GM23338 (cell line): ENCODE data around the gene TSPAN5. TPM values are rescaled to one million over a fixed set of nuclear protein-coding genes. Genes with fewer than 3 reads are reported as not detected.

Experiments
- ATAC-seq: fragments of 200-7000 bp; cut with Tn5 transposase; 3 replicates; pipeline ENCODE4 v1.9.1; 2020
- DNase-seq: peaks from one replicate; pipeline ENCODE4 v3.0.0-alpha.2; 2015; ENCODE audit warnings: low spot score
- H2AFZ ChIP-seq: fragments of 200-600 bp; sonication (generic); 2 replicates; pipeline ENCODE4 v1.8.0; 2016; ENCODE audit warnings: antibody characterized with exemption, mild to moderate bottlenecking, moderate library complexity
- H3F3A ChIP-seq: fragments of 200-600 bp; sonication (generic); replicated peaks from 2 replicates; pipeline ENCODE4 v1.8.0; 2017; ENCODE audit warnings: antibody characterized with exemption, mixed run types, low read depth
- H3K27ac ChIP-seq: fragments of 200-600 bp; sonication (generic); 2 replicates; pipeline ENCODE4 v1.6.1; 2016; ENCODE audit warnings: low read depth
- H3K27me3 ChIP-seq: fragments of 200-600 bp; sonication (generic); 2 replicates; pipeline ENCODE4 v1.8.0; 2016; ENCODE audit warnings: mild to moderate bottlenecking, mixed run types, moderate library complexity; ENCODE audit not compliant: insufficient read depth
- H3K36me3 ChIP-seq: fragments of 200-600 bp; sonication (generic); 2 replicates; pipeline ENCODE4 v1.8.0; 2016; ENCODE audit warnings: mild to moderate bottlenecking; ENCODE audit not compliant: insufficient read depth
- H3K4me1 ChIP-seq: fragments of 200-600 bp; sonication (generic); 2 replicates; pipeline ENCODE4 v1.8.0; 2016; ENCODE audit warnings: mild to moderate bottlenecking, moderate library complexity; ENCODE audit not compliant: insufficient read depth
- H3K4me2 ChIP-seq: fragments of 200-600 bp; sonication (generic); 2 replicates; pipeline ENCODE4 v1.7.1; 2017; ENCODE audit warnings: mixed run types
- H3K4me3 ChIP-seq: fragments of 200-600 bp; sonication (generic); 2 replicates; pipeline ENCODE4 v1.6.1; 2016; ENCODE audit warnings: mixed run types
- H3K79me2 ChIP-seq: fragments of 200-600 bp; sonication (generic); replicated peaks from 2 replicates; pipeline ENCODE4 v1.8.0; 2017; ENCODE audit warnings: mild to moderate bottlenecking; ENCODE audit not compliant: insufficient read depth
- H3K9me2 ChIP-seq: fragments of 200-600 bp; sonication (generic); 2 replicates; pipeline ENCODE4 v1.8.0; 2017; ENCODE audit not compliant: insufficient read depth
- H4K20me1 ChIP-seq: fragments of 200-600 bp; sonication (generic); replicated peaks from 2 replicates; pipeline ENCODE4 v1.8.0; 2017; ENCODE audit warnings: mild to moderate bottlenecking; ENCODE audit not compliant: insufficient read depth
- H3K27ac Mint-ChIP-seq: 2 replicates; pipeline ENCODE4 v1.8.0; 2020; ENCODE audit warnings: inconsistent platforms, mild to moderate bottlenecking, moderate library complexity, mixed read lengths
- H3K27me3 Mint-ChIP-seq: 3 replicates; pipeline ENCODE4 v1.8.0; 2022; ENCODE audit warnings: low read depth, mild to moderate bottlenecking, moderate library complexity, mixed read lengths, inconsistent platforms; ENCODE audit not compliant: insufficient read depth, poor library complexity
- H3K36me3 Mint-ChIP-seq: 3 replicates; pipeline ENCODE4 v1.8.0; 2021; ENCODE audit warnings: low read depth, mild to moderate bottlenecking, inconsistent platforms, moderate library complexity, mixed read lengths
- H3K4me1 Mint-ChIP-seq: 3 replicates; pipeline ENCODE4 v1.8.0; 2020; ENCODE audit warnings: mild to moderate bottlenecking, inconsistent platforms, mixed read lengths
- H3K4me3 Mint-ChIP-seq: 3 replicates; pipeline ENCODE4 v1.8.0; 2021; ENCODE audit warnings: moderate library complexity, mild to moderate bottlenecking, inconsistent platforms, mixed read lengths
- H3K9me3 Mint-ChIP-seq: 3 replicates; pipeline ENCODE4 v1.8.0; 2020; ENCODE audit warnings: moderate library complexity, mild to moderate bottlenecking, inconsistent platforms, mixed read lengths
- CREB1 ChIP-seq: fragments of 250-450 bp; sonication (Bioruptor Pico); IDR thresholded peaks from 2 replicates; pipeline ENCODE4 v1.5.0; 2020; ENCODE audit warnings: low read depth, mild to moderate bottlenecking, moderate library complexity
- EZH2 ChIP-seq: fragments of 200-600 bp; sonication (generic); IDR thresholded peaks from one replicate; pipeline ENCODE4 v1.8.0; 2017; ENCODE audit warnings: antibody characterized with exemption, mild to moderate bottlenecking, low read depth; ENCODE audit not compliant: unreplicated experiment
- EZH2phosphoT487 ChIP-seq: fragments of 200-600 bp; sonication (generic); IDR thresholded peaks from one replicate; pipeline ENCODE4 v1.8.1; 2018; ENCODE audit warnings: antibody characterized with exemption; ENCODE audit not compliant: unreplicated experiment
- JUNB ChIP-seq: IDR thresholded peaks from one replicate; pipeline ENCODE4 v1.6.1; 2016; ENCODE audit warnings: antibody characterized with exemption; ENCODE audit not compliant: unreplicated experiment
- NANOG ChIP-seq: IDR thresholded peaks from 2 replicates; pipeline ENCODE4 v1.6.1; 2016; ENCODE audit warnings: antibody characterized with exemption, borderline replicate concordance
- POLR2AphosphoS5 ChIP-seq: IDR thresholded peaks from 2 replicates; pipeline ENCODE4 v1.6.1; 2016; ENCODE audit warnings: antibody characterized with exemption, low read depth
- STAT1 ChIP-seq: IDR thresholded peaks from one replicate; pipeline ENCODE4 v1.6.1; 2016; ENCODE audit warnings: antibody characterized with exemption; ENCODE audit not compliant: unreplicated experiment
- ZNF114 ChIP-seq: fragments of 250-450 bp; sonication (Bioruptor Pico); IDR thresholded peaks from 2 replicates; pipeline ENCODE4 v1.5.0; 2020; ENCODE audit warnings: mild to moderate bottlenecking, moderate library complexity
- ZNF331 ChIP-seq: fragments of 250-450 bp; sonication (Bioruptor Pico); IDR thresholded peaks from 2 replicates; pipeline ENCODE4 v1.5.0; 2020; ENCODE audit warnings: low read depth, mild to moderate bottlenecking, moderate library complexity
- polyA plus RNA-seq: library from polyadenylated mRNA; unstranded; fragments of >200 nt; fragmentation: Nextera tagmentation; extraction: Ambion mirVana; gene quantifications from 2 replicates; pipeline ENCODE4 v1.2.1, GENCODE V29; 2016
- total RNA-seq: library from RNA; depleted of rRNA; stranded (reverse); fragments of >200 nt; shearing (Covaris generic); gene quantifications from 2 replicates; pipeline ENCODE4 v1.2.3, GENCODE V29; 2014
- TF ChIP-seq, protein P1 (sequence below): IDR thresholded peaks from 2 replicates; pipeline ENCODE4 v1.6.1; 2016; ENCODE audit warnings: antibody characterized with exemption
- TF ChIP-seq, protein P2 (sequence below): fragments of 250-450 bp; sonication (Bioruptor Pico); IDR thresholded peaks from 2 replicates; pipeline ENCODE4 v1.5.0; 2020; ENCODE audit warnings: mild to moderate bottlenecking, moderate library complexity
- TF ChIP-seq, protein P3 (sequence below), 2 experiments: fragments of 200-600 bp in 1 of 2; sonication (generic) in 1 of 2; conservative IDR thresholded peaks; 2 replicates each; pipeline versions ENCODE4 v1.5.1 to v1.6.1; 2016 to 2017; ENCODE audit warnings: antibody characterized with exemption in 2 of 2, low read depth in 2 of 2, mild to moderate bottlenecking in 2 of 2, moderate library complexity in 1 of 2
- TF ChIP-seq, protein P4 (sequence below): IDR thresholded peaks from one replicate; pipeline ENCODE4 v1.6.1; 2018; ENCODE audit warnings: antibody characterized with exemption; ENCODE audit not compliant: unreplicated experiment

TSPAN5 gene
- total and polyA plus RNA-seq, 2 experiments from 2014 or later: 18.6 to 21.5 TPM

DNA sequence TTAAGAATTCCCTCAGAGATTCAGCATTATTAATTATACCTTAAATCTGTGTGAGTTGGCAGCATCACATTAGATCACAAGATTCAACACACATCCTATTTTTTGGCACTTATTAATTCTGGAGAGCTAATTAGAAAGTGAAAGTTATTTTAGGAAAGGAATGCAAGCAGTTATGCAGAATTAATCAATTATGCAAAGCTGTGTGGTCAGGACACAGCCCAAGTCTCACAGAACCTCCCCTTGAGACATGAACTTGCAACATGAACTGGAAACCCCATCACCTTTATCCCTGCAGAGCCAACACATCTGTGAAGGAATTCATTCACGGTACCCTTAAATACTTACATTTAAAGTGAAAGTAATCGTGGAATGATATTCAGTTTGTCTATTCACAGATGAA, 80.5 kb downstream of the TSPAN5 start:
- H3K27me3 ChIP-seq: no peaks in the 10 kb centered on the region
- H3K27ac Mint-ChIP-seq: no peak overlapping the region
- 0 out of 2 replicates have a peak, but pooled peaks cover 3% of the 10 kb centered on the region for H4K20me1 ChIP-seq
- H3K4me1 ChIP-seq: peaks cover 3% of the 10 kb centered on the region
- TF ChIP-seq EZH2phosphoT487 (no peak), ZNF114 (no peak), STAT1 (no peak), NANOG (no peak), EZH2 (no peak), JUNB (no peak), ZNF331 (CRISPR knock-in tag) (no peak), POLR2AphosphoS5 (no peak), CREB1 (CRISPR knock-in tag) (no peak)
- TF ChIP-seq, protein P1, sequence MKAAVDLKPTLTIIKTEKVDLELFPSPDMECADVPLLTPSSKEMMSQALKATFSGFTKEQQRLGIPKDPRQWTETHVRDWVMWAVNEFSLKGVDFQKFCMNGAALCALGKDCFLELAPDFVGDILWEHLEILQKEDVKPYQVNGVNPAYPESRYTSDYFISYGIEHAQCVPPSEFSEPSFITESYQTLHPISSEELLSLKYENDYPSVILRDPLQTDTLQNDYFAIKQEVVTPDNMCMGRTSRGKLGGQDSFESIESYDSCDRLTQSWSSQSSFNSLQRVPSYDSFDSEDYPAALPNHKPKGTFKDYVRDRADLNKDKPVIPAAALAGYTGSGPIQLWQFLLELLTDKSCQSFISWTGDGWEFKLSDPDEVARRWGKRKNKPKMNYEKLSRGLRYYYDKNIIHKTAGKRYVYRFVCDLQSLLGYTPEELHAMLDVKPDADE: no peak
- TF ChIP-seq, protein P2, sequence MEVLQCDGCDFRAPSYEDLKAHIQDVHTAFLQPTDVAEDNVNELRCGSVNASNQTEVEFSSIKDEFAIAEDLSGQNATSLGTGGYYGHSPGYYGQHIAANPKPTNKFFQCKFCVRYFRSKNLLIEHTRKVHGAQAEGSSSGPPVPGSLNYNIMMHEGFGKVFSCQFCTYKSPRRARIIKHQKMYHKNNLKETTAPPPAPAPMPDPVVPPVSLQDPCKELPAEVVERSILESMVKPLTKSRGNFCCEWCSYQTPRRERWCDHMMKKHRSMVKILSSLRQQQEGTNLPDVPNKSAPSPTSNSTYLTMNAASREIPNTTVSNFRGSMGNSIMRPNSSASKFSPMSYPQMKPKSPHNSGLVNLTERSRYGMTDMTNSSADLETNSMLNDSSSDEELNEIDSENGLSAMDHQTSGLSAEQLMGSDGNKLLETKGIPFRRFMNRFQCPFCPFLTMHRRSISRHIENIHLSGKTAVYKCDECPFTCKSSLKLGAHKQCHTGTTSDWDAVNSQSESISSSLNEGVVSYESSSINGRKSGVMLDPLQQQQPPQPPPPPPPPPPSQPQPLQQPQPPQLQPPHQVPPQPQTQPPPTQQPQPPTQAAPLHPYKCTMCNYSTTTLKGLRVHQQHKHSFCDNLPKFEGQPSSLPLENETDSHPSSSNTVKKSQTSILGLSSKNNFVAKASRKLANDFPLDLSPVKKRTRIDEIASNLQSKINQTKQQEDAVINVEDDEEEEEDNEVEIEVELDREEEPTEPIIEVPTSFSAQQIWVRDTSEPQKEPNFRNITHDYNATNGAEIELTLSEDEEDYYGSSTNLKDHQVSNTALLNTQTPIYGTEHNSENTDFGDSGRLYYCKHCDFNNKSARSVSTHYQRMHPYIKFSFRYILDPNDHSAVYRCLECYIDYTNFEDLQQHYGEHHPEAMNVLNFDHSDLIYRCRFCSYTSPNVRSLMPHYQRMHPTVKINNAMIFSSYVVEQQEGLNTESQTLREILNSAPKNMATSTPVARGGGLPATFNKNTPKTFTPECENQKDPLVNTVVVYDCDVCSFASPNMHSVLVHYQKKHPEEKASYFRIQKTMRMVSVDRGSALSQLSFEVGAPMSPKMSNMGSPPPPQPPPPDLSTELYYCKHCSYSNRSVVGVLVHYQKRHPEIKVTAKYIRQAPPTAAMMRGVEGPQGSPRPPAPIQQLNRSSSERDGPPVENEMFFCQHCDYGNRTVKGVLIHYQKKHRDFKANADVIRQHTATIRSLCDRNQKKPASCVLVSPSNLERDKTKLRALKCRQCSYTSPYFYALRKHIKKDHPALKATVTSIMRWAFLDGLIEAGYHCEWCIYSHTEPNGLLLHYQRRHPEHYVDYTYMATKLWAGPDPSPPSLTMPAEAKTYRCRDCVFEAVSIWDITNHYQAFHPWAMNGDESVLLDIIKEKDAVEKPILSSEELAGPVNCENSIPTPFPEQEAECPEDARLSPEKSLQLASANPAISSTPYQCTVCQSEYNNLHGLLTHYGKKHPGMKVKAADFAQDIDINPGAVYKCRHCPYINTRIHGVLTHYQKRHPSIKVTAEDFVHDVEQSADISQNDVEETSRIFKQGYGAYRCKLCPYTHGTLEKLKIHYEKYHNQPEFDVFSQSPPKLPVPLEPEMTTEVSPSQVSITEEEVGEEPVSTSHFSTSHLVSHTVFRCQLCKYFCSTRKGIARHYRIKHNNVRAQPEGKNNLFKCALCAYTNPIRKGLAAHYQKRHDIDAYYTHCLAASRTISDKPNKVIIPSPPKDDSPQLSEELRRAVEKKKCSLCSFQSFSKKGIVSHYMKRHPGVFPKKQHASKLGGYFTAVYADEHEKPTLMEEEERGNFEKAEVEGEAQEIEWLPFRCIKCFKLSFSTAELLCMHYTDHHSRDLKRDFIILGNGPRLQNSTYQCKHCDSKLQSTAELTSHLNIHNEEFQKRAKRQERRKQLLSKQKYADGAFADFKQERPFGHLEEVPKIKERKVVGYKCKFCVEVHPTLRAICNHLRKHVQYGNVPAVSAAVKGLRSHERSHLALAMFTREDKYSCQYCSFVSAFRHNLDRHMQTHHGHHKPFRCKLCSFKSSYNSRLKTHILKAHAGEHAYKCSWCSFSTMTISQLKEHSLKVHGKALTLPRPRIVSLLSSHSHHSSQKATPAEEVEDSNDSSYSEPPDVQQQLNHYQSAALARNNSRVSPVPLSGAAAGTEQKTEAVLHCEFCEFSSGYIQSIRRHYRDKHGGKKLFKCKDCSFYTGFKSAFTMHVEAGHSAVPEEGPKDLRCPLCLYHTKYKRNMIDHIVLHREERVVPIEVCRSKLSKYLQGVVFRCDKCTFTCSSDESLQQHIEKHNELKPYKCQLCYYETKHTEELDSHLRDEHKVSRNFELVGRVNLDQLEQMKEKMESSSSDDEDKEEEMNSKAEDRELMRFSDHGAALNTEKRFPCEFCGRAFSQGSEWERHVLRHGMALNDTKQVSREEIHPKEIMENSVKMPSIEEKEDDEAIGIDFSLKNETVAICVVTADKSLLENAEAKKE (CRISPR knock-in tag): no peak
- TF ChIP-seq, protein P3, sequence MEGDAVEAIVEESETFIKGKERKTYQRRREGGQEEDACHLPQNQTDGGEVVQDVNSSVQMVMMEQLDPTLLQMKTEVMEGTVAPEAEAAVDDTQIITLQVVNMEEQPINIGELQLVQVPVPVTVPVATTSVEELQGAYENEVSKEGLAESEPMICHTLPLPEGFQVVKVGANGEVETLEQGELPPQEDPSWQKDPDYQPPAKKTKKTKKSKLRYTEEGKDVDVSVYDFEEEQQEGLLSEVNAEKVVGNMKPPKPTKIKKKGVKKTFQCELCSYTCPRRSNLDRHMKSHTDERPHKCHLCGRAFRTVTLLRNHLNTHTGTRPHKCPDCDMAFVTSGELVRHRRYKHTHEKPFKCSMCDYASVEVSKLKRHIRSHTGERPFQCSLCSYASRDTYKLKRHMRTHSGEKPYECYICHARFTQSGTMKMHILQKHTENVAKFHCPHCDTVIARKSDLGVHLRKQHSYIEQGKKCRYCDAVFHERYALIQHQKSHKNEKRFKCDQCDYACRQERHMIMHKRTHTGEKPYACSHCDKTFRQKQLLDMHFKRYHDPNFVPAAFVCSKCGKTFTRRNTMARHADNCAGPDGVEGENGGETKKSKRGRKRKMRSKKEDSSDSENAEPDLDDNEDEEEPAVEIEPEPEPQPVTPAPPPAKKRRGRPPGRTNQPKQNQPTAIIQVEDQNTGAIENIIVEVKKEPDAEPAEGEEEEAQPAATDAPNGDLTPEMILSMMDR (conservative IDR thresholded peaks at IDR 0.05; ENCODE audit: low read depth in 2 of 2): no peak
- TF ChIP-seq, protein P4, sequence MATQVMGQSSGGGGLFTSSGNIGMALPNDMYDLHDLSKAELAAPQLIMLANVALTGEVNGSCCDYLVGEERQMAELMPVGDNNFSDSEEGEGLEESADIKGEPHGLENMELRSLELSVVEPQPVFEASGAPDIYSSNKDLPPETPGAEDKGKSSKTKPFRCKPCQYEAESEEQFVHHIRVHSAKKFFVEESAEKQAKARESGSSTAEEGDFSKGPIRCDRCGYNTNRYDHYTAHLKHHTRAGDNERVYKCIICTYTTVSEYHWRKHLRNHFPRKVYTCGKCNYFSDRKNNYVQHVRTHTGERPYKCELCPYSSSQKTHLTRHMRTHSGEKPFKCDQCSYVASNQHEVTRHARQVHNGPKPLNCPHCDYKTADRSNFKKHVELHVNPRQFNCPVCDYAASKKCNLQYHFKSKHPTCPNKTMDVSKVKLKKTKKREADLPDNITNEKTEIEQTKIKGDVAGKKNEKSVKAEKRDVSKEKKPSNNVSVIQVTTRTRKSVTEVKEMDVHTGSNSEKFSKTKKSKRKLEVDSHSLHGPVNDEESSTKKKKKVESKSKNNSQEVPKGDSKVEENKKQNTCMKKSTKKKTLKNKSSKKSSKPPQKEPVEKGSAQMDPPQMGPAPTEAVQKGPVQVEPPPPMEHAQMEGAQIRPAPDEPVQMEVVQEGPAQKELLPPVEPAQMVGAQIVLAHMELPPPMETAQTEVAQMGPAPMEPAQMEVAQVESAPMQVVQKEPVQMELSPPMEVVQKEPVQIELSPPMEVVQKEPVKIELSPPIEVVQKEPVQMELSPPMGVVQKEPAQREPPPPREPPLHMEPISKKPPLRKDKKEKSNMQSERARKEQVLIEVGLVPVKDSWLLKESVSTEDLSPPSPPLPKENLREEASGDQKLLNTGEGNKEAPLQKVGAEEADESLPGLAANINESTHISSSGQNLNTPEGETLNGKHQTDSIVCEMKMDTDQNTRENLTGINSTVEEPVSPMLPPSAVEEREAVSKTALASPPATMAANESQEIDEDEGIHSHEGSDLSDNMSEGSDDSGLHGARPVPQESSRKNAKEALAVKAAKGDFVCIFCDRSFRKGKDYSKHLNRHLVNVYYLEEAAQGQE: no peak
- DNase-seq (no peak), ATAC-seq (no peak)
- no peak overlapping the region for H3K27ac ChIP-seq
- peaks cover 2% of the 10 kb centered on the region for H3K27me3 Mint-ChIP-seq
- no peak overlapping the region for H2AFZ ChIP-seq
- H3F3A ChIP-seq: no peaks in the 10 kb centered on the region
- H3K36me3 ChIP-seq: no peaks in the 10 kb centered on the region
- H3K4me3 ChIP-seq: no peak overlapping the region
- peaks cover 35% of the 10 kb centered on the region for H3K4me1 Mint-ChIP-seq
- no peak overlapping the region for H3K4me2 ChIP-seq
- no peak overlapping the region for H3K4me3 Mint-ChIP-seq
- H3K9me2 ChIP-seq: no peaks in the 10 kb centered on the region
- no peaks in the 10 kb centered on the region for H3K9me3 Mint-ChIP-seq
- H3K79me2 ChIP-seq: peaks cover 3% of the 10 kb centered on the region; the same call in 1 of the 2 replicates
- no peaks in the 10 kb centered on the region for H3K36me3 Mint-ChIP-seq
